ENCODE results near the gene CISD2. TPM values are rescaled to one million over a fixed set of nuclear protein-coding genes. Genes with fewer than 3 reads are reported as not detected.

CISD2 gene
- total and polyA plus RNA-seq, 2 of the 4 experiments (the other 2 are of a cell fraction) = 7.0 to 14.4 TPM

GRCh38 chr4:102849579-102850104 is 19.1 kb upstream of the CISD2 start:
- TF ChIP-seq RFX5 (IDR thresholded peaks at IDR 0.05; ENCODE audit: low read depth, low read length) (no peak), BHLHE40 (IDR thresholded peaks at IDR 0.05; ENCODE audit: low read depth, low read length) (no peak), RAD21 (IDR thresholded peaks at IDR 0.05; ENCODE audit: low read length) (no peak), FOS (IDR thresholded peaks at IDR 0.05; ENCODE audit: low read depth, low read length) (no peak), USF2 (IDR thresholded peaks at IDR 0.05; ENCODE audit: low read depth, low read length) (no peak), SMC3 (IDR thresholded peaks at IDR 0.05; ENCODE audit: low read depth, low read length) (no peak), ELK1 (IDR thresholded peaks at IDR 0.05; ENCODE audit: borderline replicate concordance, low read depth, low read length) (no peak), MXI1 (IDR thresholded peaks at IDR 0.05; ENCODE audit: borderline replicate concordance, low read depth, low read length) (no peak), CEBPB (IDR thresholded peaks at IDR 0.05; ENCODE audit: low read depth, low read length) (no peak), CHD1 (IDR thresholded peaks at IDR 0.05; ENCODE audit: low read depth, low read length) (no peak), POLR2A (IDR thresholded peaks at IDR 0.05; ENCODE audit: low read depth, low read length) (no peak)
- DNase-seq (no peak), ATAC-seq (ENCODE audit: low read depth) (no peak)
- intact Hi-C loops (cut with micrococcal nuclease) = no loop called here
- no peak overlapping the region for H3K56ac ChIP-seq (ENCODE audit: extremely low read depth, insufficient read depth, low read length)
- ChIA-PET POLR2A (ENCODE audit: unreplicated experiment) (no interaction called here), CTCF (no interaction called here)
- H2AFZ ChIP-seq (replicated peaks; ENCODE audit: low read length, poor library complexity) = no peak overlapping the region
- H3K23ac ChIP-seq (ENCODE audit: low read depth, low read length) = no peak overlapping the region
- no peak overlapping the region for H2AK9ac ChIP-seq (replicated peaks; ENCODE audit: low read depth, low read length, poor library complexity)
- no peaks in the 10 kb centered on the region for H3K9me1 ChIP-seq (ENCODE audit: insufficient read depth, low read length)
- no peaks in the 10 kb centered on the region for H3K9me3 ChIP-seq (ENCODE audit: control insufficient read depth, insufficient read depth, low read length)
- H4K20me1 ChIP-seq (ENCODE audit: insufficient read depth, low read length) = no peaks in the 10 kb centered on the region
- no peak overlapping the region for H3K27ac ChIP-seq (ENCODE audit: insufficient read depth, low read length)
- no peaks in the 10 kb centered on the region for H3K4me1 ChIP-seq (ENCODE audit: control insufficient read depth, insufficient read depth, low read length)
- no TSS peak for BruUV-seq (replicated peaks)
- H4K8ac ChIP-seq (ENCODE audit: low read depth in 2 of 2, low read length in 2 of 2) = no peak overlapping the region
- no peak overlapping the region for H4K91ac ChIP-seq (ENCODE audit: insufficient read depth, low read depth, low read length)
- no peak overlapping the region for H2BK20ac ChIP-seq (ENCODE audit: low read depth, low read length)
- no peak overlapping the region for H3K14ac ChIP-seq (replicated peaks; ENCODE audit: low read depth, low read length)
- H2BK120ac ChIP-seq (ENCODE audit: low read depth, low read length) = no peak overlapping the region
- H3K4me2 ChIP-seq (ENCODE audit: low read depth, low read length) = no peak overlapping the region
- no peak overlapping the region for H2BK15ac ChIP-seq (ENCODE audit: low read depth, low read length)
- no CpG with 5 or more reads among the region's 3 CpGs for WGBS, 2 experiments (ENCODE audit: extremely low coverage in 2 of 2, insufficient read length in 1 of 2)
- H3K9ac ChIP-seq (ENCODE audit: low read depth, low read length) = no peak overlapping the region
- no peak overlapping the region for H3K4me3 ChIP-seq (ENCODE audit: insufficient read depth, low read depth, low read length)
- H3K27me3 ChIP-seq (ENCODE audit: control insufficient read depth, insufficient read depth, low read length) = no peaks in the 10 kb centered on the region
- no peak overlapping the region for H3K18ac ChIP-seq (ENCODE audit: low read depth, low read length)
- in situ Hi-C loops (cut with MboI; ENCODE audit: low sequenced_read_pairs) = no loop called here
- H3K79me1 ChIP-seq (ENCODE audit: low read depth in 1 of 2, low read length in 2 of 2) = no peaks in the 10 kb centered on the region
- H3K36me3 ChIP-seq (ENCODE audit: control insufficient read depth, insufficient read depth, low read length) = no peaks in the 10 kb centered on the region
- no peak overlapping the region for H3K4ac ChIP-seq (ENCODE audit: low read depth, low read length)
- H4K5ac ChIP-seq (ENCODE audit: low read depth, low read length) = no peak overlapping the region
- no peak overlapping the region for H2AK5ac ChIP-seq (ENCODE audit: low read depth, low read length)
- dilution Hi-C loops (cut with HindIII; ENCODE audit: low sequenced_read_pairs, unreplicated experiment) = no loop called here
- H2BK5ac ChIP-seq (ENCODE audit: low read depth, low read length, poor library complexity, severe bottlenecking) = no peak overlapping the region
